ENCODE data around the gene ATP8A1.
"Not testable (repeated sequence)": the region's sequence is repeated elsewhere in the genome, so short reads cannot be mapped to it uniquely, and the experiment has no call there.

DNA sequence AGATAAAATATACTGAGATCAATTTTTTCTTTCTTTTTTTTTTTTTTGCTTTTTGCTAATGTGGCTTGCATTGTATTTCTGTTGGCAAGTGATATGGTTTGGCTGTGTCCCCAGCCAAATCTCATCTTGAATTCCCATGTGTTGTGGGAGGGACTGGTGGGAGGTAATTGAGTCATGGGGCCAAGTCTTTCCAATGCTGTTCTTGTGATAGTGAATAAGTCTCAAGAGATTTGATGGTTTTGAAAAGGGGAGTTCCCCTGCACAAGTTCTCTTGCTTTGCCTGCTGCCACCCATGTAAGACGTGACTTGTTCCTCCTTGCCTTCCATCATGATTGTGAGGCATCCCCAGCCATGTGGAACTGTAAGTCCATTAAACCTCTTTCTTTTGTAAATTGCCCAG lies 195.7 kb downstream of the ATP8A1 start:
- TF ChIP-seq, protein P1, sequence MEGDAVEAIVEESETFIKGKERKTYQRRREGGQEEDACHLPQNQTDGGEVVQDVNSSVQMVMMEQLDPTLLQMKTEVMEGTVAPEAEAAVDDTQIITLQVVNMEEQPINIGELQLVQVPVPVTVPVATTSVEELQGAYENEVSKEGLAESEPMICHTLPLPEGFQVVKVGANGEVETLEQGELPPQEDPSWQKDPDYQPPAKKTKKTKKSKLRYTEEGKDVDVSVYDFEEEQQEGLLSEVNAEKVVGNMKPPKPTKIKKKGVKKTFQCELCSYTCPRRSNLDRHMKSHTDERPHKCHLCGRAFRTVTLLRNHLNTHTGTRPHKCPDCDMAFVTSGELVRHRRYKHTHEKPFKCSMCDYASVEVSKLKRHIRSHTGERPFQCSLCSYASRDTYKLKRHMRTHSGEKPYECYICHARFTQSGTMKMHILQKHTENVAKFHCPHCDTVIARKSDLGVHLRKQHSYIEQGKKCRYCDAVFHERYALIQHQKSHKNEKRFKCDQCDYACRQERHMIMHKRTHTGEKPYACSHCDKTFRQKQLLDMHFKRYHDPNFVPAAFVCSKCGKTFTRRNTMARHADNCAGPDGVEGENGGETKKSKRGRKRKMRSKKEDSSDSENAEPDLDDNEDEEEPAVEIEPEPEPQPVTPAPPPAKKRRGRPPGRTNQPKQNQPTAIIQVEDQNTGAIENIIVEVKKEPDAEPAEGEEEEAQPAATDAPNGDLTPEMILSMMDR (IDR thresholded peaks at IDR 0.05; ENCODE audit: low read depth, low read length, missing input control), result not testable (repeated sequence)
- TF ChIP-seq, protein P2, sequence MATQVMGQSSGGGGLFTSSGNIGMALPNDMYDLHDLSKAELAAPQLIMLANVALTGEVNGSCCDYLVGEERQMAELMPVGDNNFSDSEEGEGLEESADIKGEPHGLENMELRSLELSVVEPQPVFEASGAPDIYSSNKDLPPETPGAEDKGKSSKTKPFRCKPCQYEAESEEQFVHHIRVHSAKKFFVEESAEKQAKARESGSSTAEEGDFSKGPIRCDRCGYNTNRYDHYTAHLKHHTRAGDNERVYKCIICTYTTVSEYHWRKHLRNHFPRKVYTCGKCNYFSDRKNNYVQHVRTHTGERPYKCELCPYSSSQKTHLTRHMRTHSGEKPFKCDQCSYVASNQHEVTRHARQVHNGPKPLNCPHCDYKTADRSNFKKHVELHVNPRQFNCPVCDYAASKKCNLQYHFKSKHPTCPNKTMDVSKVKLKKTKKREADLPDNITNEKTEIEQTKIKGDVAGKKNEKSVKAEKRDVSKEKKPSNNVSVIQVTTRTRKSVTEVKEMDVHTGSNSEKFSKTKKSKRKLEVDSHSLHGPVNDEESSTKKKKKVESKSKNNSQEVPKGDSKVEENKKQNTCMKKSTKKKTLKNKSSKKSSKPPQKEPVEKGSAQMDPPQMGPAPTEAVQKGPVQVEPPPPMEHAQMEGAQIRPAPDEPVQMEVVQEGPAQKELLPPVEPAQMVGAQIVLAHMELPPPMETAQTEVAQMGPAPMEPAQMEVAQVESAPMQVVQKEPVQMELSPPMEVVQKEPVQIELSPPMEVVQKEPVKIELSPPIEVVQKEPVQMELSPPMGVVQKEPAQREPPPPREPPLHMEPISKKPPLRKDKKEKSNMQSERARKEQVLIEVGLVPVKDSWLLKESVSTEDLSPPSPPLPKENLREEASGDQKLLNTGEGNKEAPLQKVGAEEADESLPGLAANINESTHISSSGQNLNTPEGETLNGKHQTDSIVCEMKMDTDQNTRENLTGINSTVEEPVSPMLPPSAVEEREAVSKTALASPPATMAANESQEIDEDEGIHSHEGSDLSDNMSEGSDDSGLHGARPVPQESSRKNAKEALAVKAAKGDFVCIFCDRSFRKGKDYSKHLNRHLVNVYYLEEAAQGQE (IDR thresholded peaks at IDR 0.05), result not testable (repeated sequence)
- not testable (repeated sequence) for TF ChIP-seq RAD21 (IDR thresholded peaks at IDR 0.05); FOXA1 (IDR thresholded peaks at IDR 0.05); JUND (IDR thresholded peaks at IDR 0.05); YY1 (IDR thresholded peaks at IDR 0.05); NR2F2 (IDR thresholded peaks at IDR 0.05); SP1 (IDR thresholded peaks at IDR 0.05); GABPA (IDR thresholded peaks at IDR 0.05 in 1 of 2, conservative IDR thresholded peaks at IDR 0.05 in 1 of 2); TAF1 (conservative IDR thresholded peaks at IDR 0.05)
- TF ChIP-seq, protein P3, sequence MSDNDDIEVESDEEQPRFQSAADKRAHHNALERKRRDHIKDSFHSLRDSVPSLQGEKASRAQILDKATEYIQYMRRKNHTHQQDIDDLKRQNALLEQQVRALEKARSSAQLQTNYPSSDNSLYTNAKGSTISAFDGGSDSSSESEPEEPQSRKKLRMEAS (IDR thresholded peaks at IDR 0.05), result not testable (repeated sequence)
- TF ChIP-seq, protein P4, sequence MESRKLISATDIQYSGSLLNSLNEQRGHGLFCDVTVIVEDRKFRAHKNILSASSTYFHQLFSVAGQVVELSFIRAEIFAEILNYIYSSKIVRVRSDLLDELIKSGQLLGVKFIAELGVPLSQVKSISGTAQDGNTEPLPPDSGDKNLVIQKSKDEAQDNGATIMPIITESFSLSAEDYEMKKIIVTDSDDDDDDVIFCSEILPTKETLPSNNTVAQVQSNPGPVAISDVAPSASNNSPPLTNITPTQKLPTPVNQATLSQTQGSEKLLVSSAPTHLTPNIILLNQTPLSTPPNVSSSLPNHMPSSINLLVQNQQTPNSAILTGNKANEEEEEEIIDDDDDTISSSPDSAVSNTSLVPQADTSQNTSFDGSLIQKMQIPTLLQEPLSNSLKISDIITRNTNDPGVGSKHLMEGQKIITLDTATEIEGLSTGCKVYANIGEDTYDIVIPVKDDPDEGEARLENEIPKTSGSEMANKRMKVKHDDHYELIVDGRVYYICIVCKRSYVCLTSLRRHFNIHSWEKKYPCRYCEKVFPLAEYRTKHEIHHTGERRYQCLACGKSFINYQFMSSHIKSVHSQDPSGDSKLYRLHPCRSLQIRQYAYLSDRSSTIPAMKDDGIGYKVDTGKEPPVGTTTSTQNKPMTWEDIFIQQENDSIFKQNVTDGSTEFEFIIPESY (IDR thresholded peaks at IDR 0.05), result not testable (repeated sequence)
